Endometrial microvascular endothelial cells (primary cell): ENCODE results near the gene RNF222. TPM values are rescaled to one million over a fixed set of nuclear protein-coding genes. Genes with fewer than 3 reads are reported as not detected.

Experiments
- in situ Hi-C: cut with HindIII; loops from 2 replicates; pipeline ENCODE4 v1.10.0; 2017; ENCODE audit warnings: low sequenced_read_pairs, low pct_unique_long_range_greater_than_20kb; ENCODE audit errors: inconsistent ontology term
- total RNA-seq: library from RNA; depleted of rRNA; stranded (reverse); fragments of >200 nt; gene quantifications from one replicate; pipeline ENCODE4 v1.2.3, GENCODE V29; 2015; ENCODE audit errors: inconsistent ontology term

The RNF222 gene, protein sequence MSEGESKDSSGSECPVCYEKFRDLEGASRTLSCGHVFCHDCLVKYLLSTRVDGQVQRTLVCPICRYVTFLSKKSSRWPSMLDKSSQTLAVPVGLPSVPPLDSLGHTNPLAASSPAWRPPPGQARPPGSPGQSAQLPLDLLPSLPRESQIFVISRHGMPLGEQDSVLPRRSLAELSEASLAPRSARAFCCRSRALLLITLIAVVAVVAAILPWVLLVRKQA
- total RNA-seq: not detected

DNA sequence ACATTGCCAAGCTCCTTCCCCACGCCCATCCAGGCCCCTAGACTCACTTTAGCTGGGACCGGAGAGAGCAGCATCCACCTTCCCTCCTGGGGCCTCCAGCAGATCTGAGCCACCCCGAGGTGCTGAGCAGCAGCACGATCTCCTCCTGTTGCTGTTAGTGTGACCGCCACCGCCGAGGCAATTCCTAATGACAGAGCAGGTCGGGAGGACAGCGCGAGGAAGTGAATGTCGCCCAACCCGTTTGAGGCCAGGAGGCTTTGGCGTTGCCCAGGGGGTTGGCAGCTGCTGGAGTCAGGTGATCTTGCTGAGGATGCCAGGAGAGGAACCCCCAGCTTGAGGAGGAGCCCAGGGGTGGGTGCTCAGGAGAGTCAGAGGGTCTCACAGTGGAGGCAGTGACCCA, at the start of gene RNF222:
TSS of gene RNF222 (minus strand) at position 192 of the 400 bp plus-strand sequence. CDS start 4,366 bp downstream, outside the sequence.
- in situ Hi-C loops: no loop called here

DNA sequence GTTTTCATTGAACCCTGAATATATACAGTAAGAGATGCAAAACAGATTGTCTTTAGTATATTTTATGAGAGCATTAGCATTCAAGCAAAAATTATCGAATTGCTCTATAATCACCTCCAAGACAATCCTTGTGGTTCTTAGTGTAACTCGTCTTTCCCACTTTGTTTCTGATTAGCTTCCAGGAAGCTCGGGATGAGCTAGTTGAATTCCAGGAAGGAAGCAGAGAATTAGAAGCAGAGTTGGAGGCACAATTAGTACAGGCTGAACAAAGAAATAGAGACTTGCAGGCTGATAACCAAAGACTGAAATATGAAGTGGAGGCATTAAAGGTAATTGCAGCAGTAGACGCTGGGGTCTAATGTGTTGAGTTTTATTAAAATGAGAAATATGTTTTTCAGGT, 47.9 kb upstream of the RNF222 start:
- in situ Hi-C loops: loop anchor here (25.0 kb wide), 1 partner anchor 317 kb away; the partner anchor contains the start of gene SPDYE4

DNA sequence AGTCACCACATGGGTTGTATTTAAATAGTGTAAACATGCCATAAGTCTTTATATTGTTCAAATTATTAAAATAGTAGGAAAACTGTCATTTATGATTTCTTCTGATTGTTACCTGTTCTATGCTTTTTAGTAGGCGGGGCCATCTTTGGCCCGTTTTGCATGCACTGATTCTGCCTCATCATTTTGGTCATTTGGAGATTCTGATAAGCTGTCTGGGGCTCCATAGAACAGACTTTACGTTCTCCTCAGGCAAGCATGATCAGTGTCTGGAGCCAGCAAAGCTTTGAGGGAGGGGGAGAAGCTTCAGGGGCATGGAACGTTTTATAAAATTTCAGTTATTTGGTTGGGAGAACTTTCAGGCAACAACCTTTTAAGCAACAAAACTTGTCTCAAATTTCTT, 46.9 kb upstream of the RNF222 start:
- in situ Hi-C loops: loop anchor here (25.0 kb wide), 1 partner anchor 318 kb away; the partner anchor contains the start of gene SPDYE4

DNA sequence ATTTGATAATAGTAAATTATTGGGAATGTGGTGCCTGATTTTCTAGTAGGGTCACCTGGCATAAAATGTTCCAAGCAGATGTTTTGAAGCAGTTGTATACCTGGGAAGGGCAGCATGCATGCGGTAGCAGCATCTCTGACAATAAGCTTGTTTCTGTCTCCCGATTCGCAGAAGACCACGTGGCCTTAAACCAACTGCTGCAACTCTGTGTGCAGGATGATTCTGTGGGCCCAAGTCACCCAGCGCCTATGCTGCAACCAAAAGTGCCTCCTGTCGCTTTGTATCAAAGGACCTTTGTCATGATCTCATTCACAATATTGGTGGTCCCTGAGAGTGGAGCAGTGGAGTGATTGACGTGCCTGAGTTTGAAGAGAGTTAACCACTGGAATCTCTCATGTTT, 46.1 kb upstream of the RNF222 start:
- in situ Hi-C loops: loop anchor here (25.0 kb wide), 1 partner anchor 319 kb away; the partner anchor contains the start of gene SPDYE4

DNA sequence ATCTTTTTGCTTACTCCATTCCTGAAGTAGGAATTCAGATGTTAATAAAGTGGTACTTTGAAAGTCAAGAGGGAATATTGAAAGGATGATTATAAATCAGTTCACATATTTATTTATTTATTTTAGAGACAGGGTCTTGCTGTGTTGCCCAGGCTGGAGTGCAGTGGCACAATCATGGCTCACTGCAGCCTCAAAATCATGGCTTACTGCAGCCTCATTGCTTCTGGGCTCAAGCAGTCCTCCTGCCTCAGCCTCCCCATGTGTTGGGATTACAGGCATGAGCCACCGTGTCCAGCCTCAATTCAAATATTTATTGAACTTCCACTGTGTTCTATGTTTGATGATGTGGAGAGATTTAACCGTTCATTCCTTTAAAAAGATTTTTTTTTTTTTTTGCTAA, 44.7 kb upstream of the RNF222 start:
- in situ Hi-C loops: loop anchor here (25.0 kb wide), 1 partner anchor 320 kb away; the partner anchor contains the start of gene SPDYE4

DNA sequence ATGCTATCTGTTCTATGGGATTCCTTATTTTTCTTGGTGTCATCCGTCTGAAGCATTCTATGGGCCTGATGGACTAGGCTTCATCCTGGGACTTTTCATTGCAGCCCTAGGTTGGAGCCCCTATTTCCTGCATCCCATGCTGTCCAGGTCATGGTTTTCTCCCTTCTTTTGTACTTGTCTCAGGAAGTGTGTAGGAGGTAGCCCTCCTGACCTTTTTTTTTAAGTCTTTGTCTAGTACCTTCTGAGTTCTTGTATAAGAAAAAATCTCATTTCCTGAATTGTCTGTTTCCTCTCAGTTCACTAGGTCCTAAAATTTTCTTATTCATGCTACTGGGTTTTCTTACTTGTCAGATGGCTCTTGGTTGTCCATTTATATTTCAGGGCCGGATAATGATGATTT, 44.1 kb upstream of the RNF222 start:
- in situ Hi-C loops: loop anchor here (25.0 kb wide), 1 partner anchor 321 kb away; the partner anchor contains the start of gene SPDYE4

DNA sequence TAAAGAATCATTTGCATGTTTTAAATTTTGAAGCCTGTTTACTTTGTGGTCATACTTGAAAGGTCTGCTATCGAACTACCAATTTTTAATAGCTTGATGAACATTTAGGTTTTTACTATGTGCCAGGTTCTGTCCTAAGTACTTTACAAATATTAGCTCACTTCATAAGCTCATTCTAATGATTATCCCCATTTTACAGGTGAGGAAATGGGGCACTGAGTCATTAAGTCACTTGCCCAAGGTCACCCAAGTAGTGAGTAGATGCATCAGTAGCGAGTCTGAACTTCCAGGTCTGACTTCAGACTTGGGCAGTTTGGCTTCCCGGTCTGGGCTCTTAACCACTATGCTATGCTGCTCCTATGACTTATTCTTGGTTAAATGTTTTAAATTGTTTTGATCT, 42.1 kb upstream of the RNF222 start:
- in situ Hi-C loops: loop anchor here (25.0 kb wide), 1 partner anchor 323 kb away; the partner anchor contains the start of gene SPDYE4

DNA sequence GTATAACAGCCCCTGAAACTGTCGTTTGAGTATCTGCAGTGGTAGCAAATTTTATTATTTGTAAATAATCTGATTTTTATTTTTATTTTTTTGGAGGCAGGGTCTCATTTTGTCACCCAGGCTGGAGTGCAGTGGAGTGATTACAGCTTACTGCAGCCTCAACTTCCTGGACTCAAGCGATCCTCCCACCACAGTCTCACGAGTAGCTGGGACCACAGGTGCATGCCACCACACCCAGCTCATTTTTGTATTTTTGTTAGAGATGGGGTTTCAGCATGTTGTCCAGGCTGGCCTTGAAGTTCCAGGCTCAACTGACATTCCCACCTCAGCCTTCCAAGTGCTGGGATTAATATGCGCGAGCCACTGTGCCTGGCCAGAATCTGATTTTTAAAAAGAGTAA, 40.8 kb upstream of the RNF222 start:
- in situ Hi-C loops: loop anchor here (25.0 kb wide), 1 partner anchor 324 kb away; the partner anchor contains the start of gene SPDYE4

DNA sequence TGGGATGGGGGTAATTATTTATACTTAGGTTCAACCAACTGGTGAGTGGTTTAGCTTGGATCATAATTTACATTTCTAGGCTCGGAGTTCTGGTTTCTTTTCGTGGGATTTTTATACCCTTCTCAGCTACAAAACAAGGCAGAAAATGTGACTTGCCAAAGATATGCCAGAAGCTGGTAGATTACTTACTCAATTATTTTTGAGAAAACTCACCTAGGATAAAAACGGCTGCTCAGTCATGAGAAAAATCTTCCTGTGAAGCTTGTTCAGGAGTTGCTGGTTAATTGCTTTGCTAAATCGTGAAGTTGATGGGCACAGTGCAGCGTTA, 39.2 kb upstream of the RNF222 start:
- in situ Hi-C loops: loop anchor here (25.0 kb wide), 1 partner anchor 325 kb away; the partner anchor contains the start of gene SPDYE4

DNA sequence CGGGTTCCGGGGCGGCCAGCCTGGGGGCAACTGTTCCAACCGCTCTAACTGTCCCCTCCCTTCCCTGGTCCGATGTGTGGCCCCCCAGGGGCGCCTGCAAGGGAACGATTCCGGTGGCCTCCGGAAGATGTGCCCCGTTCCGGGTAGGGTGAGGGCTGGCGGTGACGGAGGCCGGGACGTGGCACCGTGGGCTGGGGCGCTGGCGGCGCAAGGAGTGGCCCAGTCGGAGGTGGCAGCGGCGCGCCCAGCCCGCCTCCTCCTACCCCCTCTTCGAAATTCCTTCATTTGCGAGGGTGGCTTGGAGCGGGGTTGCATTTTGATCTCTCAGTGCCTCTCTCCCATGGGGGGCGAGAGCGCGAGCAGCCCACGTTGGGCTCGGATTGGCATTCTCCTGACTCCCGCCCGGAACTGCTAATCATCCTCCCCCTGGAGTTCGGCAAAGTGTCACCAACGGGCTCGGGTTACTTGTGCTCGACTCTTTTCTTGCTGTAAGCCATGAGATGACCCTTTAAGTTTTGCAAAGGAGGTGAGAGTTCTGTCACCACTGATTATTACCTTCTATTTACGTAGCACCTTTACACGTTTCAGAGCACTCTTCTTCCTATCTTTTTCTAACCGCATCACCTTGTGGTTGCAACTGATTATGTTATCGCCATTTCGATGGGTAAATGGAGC, 38.7 kb upstream of the RNF222 start:
- in situ Hi-C loops: loop anchor here (25.0 kb wide), 1 partner anchor 326 kb away; the partner anchor contains the start of gene SPDYE4

DNA sequence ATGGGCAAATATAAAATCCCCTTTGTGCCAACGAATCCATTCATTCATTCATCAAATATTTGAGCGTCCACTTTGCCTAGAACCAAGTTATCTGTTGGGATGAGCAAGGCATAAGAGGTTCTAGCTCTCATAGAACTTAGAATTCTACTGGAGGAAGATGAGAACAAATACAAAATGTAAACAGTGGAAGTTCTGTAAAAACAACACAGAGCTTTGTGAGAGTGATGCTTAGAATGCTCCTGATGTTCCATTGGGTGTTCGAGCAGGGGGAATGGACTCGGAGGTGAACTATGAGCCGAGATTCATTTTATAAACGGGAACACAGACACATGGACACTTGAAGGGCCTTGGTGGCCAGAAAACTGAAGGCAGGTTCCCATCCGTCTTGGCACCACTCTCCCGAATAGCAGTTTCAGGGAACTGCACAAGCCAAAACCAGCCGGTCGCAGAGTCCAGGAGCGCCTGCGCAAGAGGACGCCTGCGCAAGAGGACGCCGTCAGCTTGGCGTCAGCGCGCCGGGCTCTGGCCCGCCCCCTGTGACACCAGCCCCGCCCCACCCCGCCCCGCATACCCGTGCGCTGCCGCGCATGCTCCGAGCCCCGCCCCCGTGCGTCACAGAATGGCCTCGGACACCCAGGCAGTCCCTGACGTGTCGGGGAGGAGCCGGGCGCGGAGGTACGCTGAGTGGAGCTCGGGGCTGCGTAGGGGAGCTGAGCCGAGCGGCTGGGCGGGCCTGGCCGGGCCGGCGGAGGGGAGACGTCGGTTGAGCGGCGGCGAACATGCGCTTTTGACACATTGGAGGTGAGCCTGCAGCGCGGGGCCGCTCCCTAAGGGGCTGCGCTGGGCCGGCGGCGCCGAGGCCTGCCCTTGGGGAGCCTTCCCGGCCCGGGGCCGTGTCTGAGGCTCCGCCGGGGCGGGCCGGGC, 37.9 kb upstream of the RNF222 start, which contains the start of gene NDEL1:
TSS of gene NDEL1 (plus strand) at position 640 of the 924 bp plus-strand sequence. CDS start 8,388 bp downstream, outside the sequence.
- in situ Hi-C loops: loop anchor here (25.0 kb wide), 1 partner anchor 327 kb away; the partner anchor contains the start of gene SPDYE4

DNA sequence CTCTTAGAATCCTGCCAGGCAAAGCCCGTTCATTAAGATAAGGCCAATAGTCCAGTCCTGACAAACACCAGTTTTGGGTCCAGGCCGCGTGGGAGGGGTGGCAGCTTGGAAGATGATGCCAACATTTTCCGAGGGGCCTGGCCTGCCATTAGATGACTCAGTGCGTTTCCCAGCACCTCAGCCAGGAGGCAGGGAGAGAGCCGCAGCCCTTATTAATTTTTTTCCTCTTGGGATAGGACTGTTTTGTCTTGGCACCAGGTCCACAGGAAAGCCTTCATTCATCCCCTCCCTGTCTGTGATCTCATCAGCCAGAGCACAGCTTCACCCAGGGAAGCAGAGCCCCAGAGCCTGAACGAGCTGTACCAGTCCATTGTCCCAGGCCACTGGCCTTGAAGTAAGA, 33.3 kb upstream of the RNF222 start:
- in situ Hi-C loops: loop anchor here (25.0 kb wide), 1 partner anchor 331 kb away; the partner anchor contains the start of gene SPDYE4

DNA sequence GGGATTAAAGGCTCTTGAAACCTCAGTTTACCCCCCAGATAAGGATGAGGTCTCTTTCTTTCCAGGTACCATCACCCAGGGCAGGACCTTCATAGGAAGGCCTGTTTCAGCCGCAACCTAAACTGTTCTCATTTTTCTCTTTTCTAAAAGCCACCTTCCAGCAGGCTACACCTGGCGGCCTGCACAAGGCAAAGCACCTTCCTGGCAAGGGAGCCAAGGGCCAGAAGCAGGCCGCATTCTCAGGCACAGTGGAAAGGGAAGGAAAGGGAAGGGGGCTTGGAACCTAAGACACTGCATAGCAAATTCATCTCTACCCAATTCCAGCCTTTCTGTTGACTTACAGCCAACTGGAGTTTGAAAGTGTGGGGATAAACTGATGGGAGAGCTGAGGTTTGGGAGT, 29.2 kb upstream of the RNF222 start:
- in situ Hi-C loops: loop anchor here (25.0 kb wide), 1 partner anchor 335 kb away; the partner anchor contains the start of gene SPDYE4

DNA sequence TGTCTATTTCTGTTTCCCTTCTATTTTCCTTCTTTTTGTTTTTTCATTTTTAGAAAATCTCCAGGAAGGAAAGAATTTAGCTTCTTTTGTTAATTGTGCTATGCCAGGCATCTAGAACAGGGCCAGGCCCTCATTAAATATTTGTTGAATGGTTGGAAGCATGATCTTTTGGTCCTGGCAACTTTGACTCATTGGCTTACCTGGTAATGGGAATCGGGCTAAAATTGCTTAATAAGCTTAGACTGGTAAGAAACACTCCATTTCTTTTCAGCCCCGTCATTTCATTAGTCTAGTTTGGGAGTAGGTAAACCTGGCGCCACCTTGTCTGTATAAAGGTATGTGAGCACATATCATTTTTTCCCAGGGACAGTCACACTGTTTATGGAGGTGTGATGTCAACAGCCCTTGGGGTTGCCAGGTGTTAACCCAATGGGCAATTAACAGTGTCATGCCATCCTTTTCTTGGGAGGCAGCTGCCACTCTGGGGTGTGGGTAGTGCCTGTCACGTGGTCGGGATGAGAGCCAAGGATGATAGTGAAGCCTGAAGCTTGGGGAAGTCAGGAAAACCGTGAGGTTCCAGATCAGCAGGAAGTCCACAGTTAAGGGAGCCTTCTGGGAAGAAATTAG, 28.6 kb upstream of the RNF222 start:
- in situ Hi-C loops: loop anchor here (25.0 kb wide), 1 partner anchor 336 kb away; the partner anchor contains the start of gene SPDYE4

DNA sequence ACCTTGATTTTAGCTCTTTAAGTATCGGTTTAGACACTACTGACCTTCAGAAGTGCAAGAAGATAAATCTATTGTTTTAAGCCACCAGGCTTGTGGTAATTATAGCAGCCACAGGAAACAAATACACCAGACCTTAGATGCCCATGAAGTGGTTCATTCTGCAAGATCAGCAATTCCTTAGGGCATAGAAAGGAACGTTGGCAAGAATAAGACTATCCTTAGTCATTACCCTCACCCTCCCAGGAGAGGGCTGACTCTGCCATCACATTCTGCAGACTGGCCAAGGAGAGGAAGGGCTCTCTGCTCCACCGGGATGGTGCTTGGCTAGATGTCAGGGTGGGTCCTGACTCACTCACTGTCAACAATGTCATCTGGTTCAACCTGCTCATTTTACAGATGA, 23.9 kb upstream of the RNF222 start:
- in situ Hi-C loops: no loop called here

DNA sequence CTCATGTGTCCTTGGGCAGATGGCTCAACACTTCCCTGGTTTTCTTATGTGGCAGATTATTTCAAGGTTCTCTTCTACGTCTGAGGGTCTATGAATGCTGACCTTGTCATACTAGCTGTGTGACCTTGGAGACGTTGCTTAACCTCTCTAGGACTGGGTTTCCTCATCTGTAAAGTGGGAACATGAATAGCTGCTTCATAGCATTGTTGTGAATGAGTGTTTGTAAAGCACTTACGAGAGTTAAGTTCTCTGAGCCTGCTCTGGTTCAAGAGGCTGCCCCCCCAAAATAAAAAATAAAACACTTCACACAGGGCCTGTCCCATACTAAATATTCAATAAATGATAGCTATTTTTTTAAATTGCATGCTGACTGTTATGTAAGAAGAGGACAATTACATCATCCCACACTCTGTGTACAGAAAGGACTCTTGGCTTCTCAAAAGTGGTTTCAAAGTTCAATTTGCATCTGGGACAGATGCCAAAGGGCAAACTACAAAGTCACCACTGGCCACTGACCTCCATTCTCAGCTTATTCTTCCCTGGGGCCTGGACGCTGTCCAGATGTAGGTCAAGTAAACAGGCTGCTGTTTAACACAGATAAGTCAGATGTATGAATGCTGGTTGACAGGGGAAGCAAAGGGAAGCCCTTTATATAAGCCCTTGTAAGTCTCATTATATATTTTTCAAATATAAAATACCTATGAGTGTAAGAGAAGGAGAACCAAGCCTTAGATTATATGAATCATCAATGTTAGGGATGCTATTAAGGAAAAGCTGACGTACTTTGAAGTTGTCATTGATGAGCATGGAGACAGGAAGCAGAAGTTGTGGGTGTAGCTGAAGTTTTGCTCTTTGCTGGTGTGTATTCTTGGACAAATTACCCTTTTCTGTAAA, 22.7 kb upstream of the RNF222 start:
- in situ Hi-C loops: no loop called here

DNA sequence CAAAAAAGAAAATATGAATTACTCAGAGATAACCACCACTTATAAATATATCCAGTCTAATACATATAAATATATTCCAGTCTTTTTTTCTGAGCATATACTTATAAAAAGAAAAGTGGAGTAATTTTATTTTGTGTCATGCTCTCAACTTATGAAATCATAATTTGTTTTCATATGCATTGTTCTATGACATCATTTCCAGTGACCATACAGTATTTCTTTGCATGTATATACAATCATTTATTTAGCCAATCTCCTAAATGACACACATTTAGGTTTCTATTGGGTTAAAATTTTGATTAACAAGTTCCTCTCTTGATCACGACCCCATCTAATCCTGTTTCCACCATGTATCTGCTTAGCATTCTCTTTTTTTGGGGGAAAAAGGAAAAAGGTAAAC, 21.7 kb upstream of the RNF222 start:
- in situ Hi-C loops: no loop called here
